GM23338 (cell line): ENCODE data around the gene ADAMTS4. TPM values are rescaled to one million over a fixed set of nuclear protein-coding genes. Genes with fewer than 3 reads are reported as not detected.

Experiments used
- ATAC-seq: fragments of 200-7000 bp; cut with Tn5 transposase; 3 replicates; pipeline ENCODE4 v1.9.1; 2020
- DNase-seq: peaks from one replicate; pipeline ENCODE4 v3.0.0-alpha.2; 2015; ENCODE audit warnings: low spot score
- H2AFZ ChIP-seq: fragments of 200-600 bp; sonication (generic); 2 replicates; pipeline ENCODE4 v1.8.0; 2016; ENCODE audit warnings: antibody characterized with exemption, mild to moderate bottlenecking, moderate library complexity
- H3F3A ChIP-seq: fragments of 200-600 bp; sonication (generic); replicated peaks from 2 replicates; pipeline ENCODE4 v1.8.0; 2017; ENCODE audit warnings: antibody characterized with exemption, mixed run types, low read depth
- H3K27ac ChIP-seq: fragments of 200-600 bp; sonication (generic); 2 replicates; pipeline ENCODE4 v1.6.1; 2016; ENCODE audit warnings: low read depth
- H3K27me3 ChIP-seq: fragments of 200-600 bp; sonication (generic); 2 replicates; pipeline ENCODE4 v1.8.0; 2016; ENCODE audit warnings: mild to moderate bottlenecking, mixed run types, moderate library complexity; ENCODE audit not compliant: insufficient read depth
- H3K36me3 ChIP-seq: fragments of 200-600 bp; sonication (generic); 2 replicates; pipeline ENCODE4 v1.8.0; 2016; ENCODE audit warnings: mild to moderate bottlenecking; ENCODE audit not compliant: insufficient read depth
- H3K4me1 ChIP-seq: fragments of 200-600 bp; sonication (generic); 2 replicates; pipeline ENCODE4 v1.8.0; 2016; ENCODE audit warnings: mild to moderate bottlenecking, moderate library complexity; ENCODE audit not compliant: insufficient read depth
- H3K4me2 ChIP-seq: fragments of 200-600 bp; sonication (generic); 2 replicates; pipeline ENCODE4 v1.7.1; 2017; ENCODE audit warnings: mixed run types
- H3K4me3 ChIP-seq: fragments of 200-600 bp; sonication (generic); 2 replicates; pipeline ENCODE4 v1.6.1; 2016; ENCODE audit warnings: mixed run types
- H3K79me2 ChIP-seq: fragments of 200-600 bp; sonication (generic); replicated peaks from 2 replicates; pipeline ENCODE4 v1.8.0; 2017; ENCODE audit warnings: mild to moderate bottlenecking; ENCODE audit not compliant: insufficient read depth
- H3K9me2 ChIP-seq: fragments of 200-600 bp; sonication (generic); 2 replicates; pipeline ENCODE4 v1.8.0; 2017; ENCODE audit not compliant: insufficient read depth
- H4K20me1 ChIP-seq: fragments of 200-600 bp; sonication (generic); replicated peaks from 2 replicates; pipeline ENCODE4 v1.8.0; 2017; ENCODE audit warnings: mild to moderate bottlenecking; ENCODE audit not compliant: insufficient read depth
- H3K27ac Mint-ChIP-seq: 2 replicates; pipeline ENCODE4 v1.8.0; 2020; ENCODE audit warnings: inconsistent platforms, mild to moderate bottlenecking, moderate library complexity, mixed read lengths
- H3K27me3 Mint-ChIP-seq: 3 replicates; pipeline ENCODE4 v1.8.0; 2022; ENCODE audit warnings: low read depth, mild to moderate bottlenecking, moderate library complexity, mixed read lengths, inconsistent platforms; ENCODE audit not compliant: insufficient read depth, poor library complexity
- H3K36me3 Mint-ChIP-seq: 3 replicates; pipeline ENCODE4 v1.8.0; 2021; ENCODE audit warnings: low read depth, mild to moderate bottlenecking, inconsistent platforms, moderate library complexity, mixed read lengths
- H3K4me1 Mint-ChIP-seq: 3 replicates; pipeline ENCODE4 v1.8.0; 2020; ENCODE audit warnings: mild to moderate bottlenecking, inconsistent platforms, mixed read lengths
- H3K4me3 Mint-ChIP-seq: 3 replicates; pipeline ENCODE4 v1.8.0; 2021; ENCODE audit warnings: moderate library complexity, mild to moderate bottlenecking, inconsistent platforms, mixed read lengths
- H3K9me3 Mint-ChIP-seq: 3 replicates; pipeline ENCODE4 v1.8.0; 2020; ENCODE audit warnings: moderate library complexity, mild to moderate bottlenecking, inconsistent platforms, mixed read lengths
- CREB1 ChIP-seq: fragments of 250-450 bp; sonication (Bioruptor Pico); IDR thresholded peaks from 2 replicates; pipeline ENCODE4 v1.5.0; 2020; ENCODE audit warnings: low read depth, mild to moderate bottlenecking, moderate library complexity
- CTCF ChIP-seq, 2 experiments: fragments of 200-600 bp in 1 of 2; sonication (generic) in 1 of 2; conservative IDR thresholded peaks; 2 replicates each; pipeline versions ENCODE4 v1.5.1 to v1.6.1; 2016 to 2017; ENCODE audit warnings: antibody characterized with exemption in 2 of 2, low read depth in 2 of 2, mild to moderate bottlenecking in 2 of 2, moderate library complexity in 1 of 2
- ETS1 ChIP-seq: IDR thresholded peaks from 2 replicates; pipeline ENCODE4 v1.6.1; 2016; ENCODE audit warnings: antibody characterized with exemption
- EZH2 ChIP-seq: fragments of 200-600 bp; sonication (generic); IDR thresholded peaks from one replicate; pipeline ENCODE4 v1.8.0; 2017; ENCODE audit warnings: antibody characterized with exemption, mild to moderate bottlenecking, low read depth; ENCODE audit not compliant: unreplicated experiment
- EZH2phosphoT487 ChIP-seq: fragments of 200-600 bp; sonication (generic); IDR thresholded peaks from one replicate; pipeline ENCODE4 v1.8.1; 2018; ENCODE audit warnings: antibody characterized with exemption; ENCODE audit not compliant: unreplicated experiment
- JUNB ChIP-seq: IDR thresholded peaks from one replicate; pipeline ENCODE4 v1.6.1; 2016; ENCODE audit warnings: antibody characterized with exemption; ENCODE audit not compliant: unreplicated experiment
- REST ChIP-seq: IDR thresholded peaks from one replicate; pipeline ENCODE4 v1.6.1; 2018; ENCODE audit warnings: antibody characterized with exemption; ENCODE audit not compliant: unreplicated experiment
- STAT1 ChIP-seq: IDR thresholded peaks from one replicate; pipeline ENCODE4 v1.6.1; 2016; ENCODE audit warnings: antibody characterized with exemption; ENCODE audit not compliant: unreplicated experiment
- ZNF114 ChIP-seq: fragments of 250-450 bp; sonication (Bioruptor Pico); IDR thresholded peaks from 2 replicates; pipeline ENCODE4 v1.5.0; 2020; ENCODE audit warnings: mild to moderate bottlenecking, moderate library complexity
- ZNF331 ChIP-seq: fragments of 250-450 bp; sonication (Bioruptor Pico); IDR thresholded peaks from 2 replicates; pipeline ENCODE4 v1.5.0; 2020; ENCODE audit warnings: low read depth, mild to moderate bottlenecking, moderate library complexity
- polyA plus RNA-seq: library from polyadenylated mRNA; unstranded; fragments of >200 nt; fragmentation: Nextera tagmentation; extraction: Ambion mirVana; gene quantifications from 2 replicates; pipeline ENCODE4 v1.2.1, GENCODE V29; 2016
- total RNA-seq: library from RNA; depleted of rRNA; stranded (reverse); fragments of >200 nt; shearing (Covaris generic); gene quantifications from 2 replicates; pipeline ENCODE4 v1.2.3, GENCODE V29; 2014

The ADAMTS4 gene
- total and polyA plus RNA-seq, 2 experiments from 2014 or later, result 1.3 to 5.2 TPM

GRCh38 chr1:161161652-161162051, 37.2 kb downstream of the ADAMTS4 start (continued):
- TF ChIP-seq CTCF (conservative IDR thresholded peaks at IDR 0.05; ENCODE audit: low read depth in 2 of 2), result no peak
- no peak for TF ChIP-seq ZNF114 (CRISPR knock-in tag)
- no peak for TF ChIP-seq STAT1
- no peak for TF ChIP-seq ZNF331 (CRISPR knock-in tag)
- TF ChIP-seq EZH2, result no peak
- TF ChIP-seq REST, result no peak

- Mint-ChIP-seq H3K36me3 (peaks cover 45% of the 10 kb centered on the region), H3K27ac (no peak overlapping the region), H3K27me3 (peaks cover 19% of the 10 kb centered on the region), H3K9me3 (no peaks in the 10 kb centered on the region), H3K4me1 (peaks cover 29% of the 10 kb centered on the region), H3K4me3 (peak overlapping the region; percentile 84)
- H3K36me3 ChIP-seq, result no peaks in the 10 kb centered on the region; the same call in none of the 2 replicates
- no peaks in the 10 kb centered on the region for H3K9me2 ChIP-seq
- peaks cover 5% of the 10 kb centered on the region; the same call in 1 of the 2 replicates for H3K79me2 ChIP-seq
- peaks cover 36% of the 10 kb centered on the region for H3F3A ChIP-seq
- no peak overlapping the region for H3K4me2 ChIP-seq
- H3K27me3 ChIP-seq, result no peaks in the 10 kb centered on the region
- no peaks in the 10 kb centered on the region for H4K20me1 ChIP-seq
- DNase-seq (no peak), ATAC-seq (no peak)
- peak overlapping the region; percentile 85; the same call in 1 of the 2 replicates for H3K4me3 ChIP-seq
- H3K27ac ChIP-seq, result no peak overlapping the region
- H2AFZ ChIP-seq, result no peak overlapping the region
- H3K4me1 ChIP-seq, result peaks cover 16% of the 10 kb centered on the region; the same call in 1 of the 2 replicates
- TF ChIP-seq EZH2phosphoT487 (no peak), ZNF114 (CRISPR knock-in tag) (no peak), CREB1 (CRISPR knock-in tag) (no peak), JUNB (no peak), ETS1 (no peak), EZH2 (no peak)
Measured at GRCh38 chr1:161160671-161161145, 38.1 kb downstream of the ADAMTS4 start.
